Measurements from ENCODE around the gene GPAT2.
"Not testable (repeated sequence)": the region's sequence is repeated elsewhere in the genome, so short reads cannot be mapped to it uniquely, and the experiment has no call there.

GPAT2 gene

DNA sequence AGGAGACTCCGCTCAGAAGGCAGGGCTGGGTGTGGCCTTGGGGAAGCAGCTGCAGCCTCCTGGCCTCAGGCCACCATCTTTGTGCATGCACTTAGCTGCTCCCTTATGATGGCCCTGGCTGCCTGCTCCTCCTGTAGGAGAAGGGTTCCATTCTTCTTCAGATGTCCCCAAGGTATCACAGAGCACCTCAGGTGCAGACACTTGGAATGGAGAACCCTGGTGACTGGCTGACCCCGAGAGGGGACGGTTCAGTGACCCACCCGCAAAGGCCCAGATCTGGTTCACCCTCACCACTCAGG lies 9.6 kb downstream of the GPAT2 start:
- DNase-seq (ENCODE audit: insufficient read length, low spot score) (no peak), FAIRE-seq (no peak)

DNA sequence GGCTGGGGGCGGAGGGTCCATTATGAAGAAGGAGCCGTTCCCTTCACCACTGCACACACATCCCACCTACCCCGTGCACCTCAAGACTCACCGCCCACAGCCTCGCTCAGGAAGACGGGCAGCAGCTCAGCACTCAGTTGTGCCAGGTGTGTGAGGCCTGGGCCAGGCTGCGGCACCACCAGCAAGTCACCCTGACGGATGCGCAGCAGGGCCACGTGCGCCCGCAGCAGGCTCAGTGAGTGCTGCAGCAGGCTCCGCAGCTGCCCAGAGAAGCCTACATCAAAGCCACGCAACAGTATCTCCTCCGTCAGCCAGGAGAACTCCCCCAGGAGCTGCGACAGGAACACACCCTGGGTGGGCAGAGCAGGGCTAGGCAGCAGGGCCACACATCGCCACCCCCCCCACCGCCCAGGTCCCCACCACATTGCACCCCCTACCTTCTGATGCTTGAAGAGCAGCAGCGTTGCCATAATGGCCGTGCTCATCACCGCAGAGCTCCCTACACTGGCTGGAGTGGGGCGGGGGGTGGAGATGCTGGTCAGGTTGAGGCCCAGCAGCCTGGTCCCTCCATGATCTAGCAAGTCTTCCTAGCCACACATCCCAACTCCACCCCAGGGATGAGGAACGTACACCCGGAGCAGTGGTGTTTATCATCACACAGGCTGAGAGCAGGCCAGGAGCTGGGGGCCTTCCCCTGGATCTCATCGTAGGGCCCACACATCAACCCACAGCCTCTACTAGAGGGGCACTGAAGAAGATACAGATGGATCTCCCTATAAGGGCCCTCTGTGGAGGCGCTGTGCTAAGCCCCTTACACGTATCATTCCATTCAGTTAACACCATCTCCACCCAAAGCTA lies 10.2 kb downstream of the GPAT2 start:
- no peak for FAIRE-seq

DNA sequence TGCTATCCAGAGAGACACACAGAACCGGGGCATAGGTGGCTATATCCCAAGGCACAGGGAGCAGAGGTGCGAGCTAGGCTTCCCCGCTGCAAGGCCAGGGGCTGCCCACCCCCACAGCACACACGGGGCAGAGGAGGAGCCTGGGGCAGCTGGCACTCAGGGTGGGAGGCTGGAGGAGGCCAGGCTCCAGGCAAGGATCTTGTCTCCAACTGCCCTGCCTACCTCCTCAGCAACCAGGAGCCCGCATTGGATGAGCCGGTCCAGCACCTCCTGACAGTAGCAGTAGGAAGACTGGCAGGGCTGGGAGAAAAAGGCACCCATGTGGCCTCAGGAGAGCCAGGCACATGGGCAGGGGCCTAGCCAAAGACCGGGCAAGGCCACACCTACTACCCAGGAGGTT lies 11.0 kb downstream of the GPAT2 start:
- peak; percentile 33 for FAIRE-seq
- DNase-seq (ENCODE audit: insufficient read length, low spot score): not testable (repeated sequence)

More for the DNA sequence above, 10.2 kb downstream of the GPAT2 start:
- no peak for DNase-seq (ENCODE audit: insufficient read length, low spot score)

DNA sequence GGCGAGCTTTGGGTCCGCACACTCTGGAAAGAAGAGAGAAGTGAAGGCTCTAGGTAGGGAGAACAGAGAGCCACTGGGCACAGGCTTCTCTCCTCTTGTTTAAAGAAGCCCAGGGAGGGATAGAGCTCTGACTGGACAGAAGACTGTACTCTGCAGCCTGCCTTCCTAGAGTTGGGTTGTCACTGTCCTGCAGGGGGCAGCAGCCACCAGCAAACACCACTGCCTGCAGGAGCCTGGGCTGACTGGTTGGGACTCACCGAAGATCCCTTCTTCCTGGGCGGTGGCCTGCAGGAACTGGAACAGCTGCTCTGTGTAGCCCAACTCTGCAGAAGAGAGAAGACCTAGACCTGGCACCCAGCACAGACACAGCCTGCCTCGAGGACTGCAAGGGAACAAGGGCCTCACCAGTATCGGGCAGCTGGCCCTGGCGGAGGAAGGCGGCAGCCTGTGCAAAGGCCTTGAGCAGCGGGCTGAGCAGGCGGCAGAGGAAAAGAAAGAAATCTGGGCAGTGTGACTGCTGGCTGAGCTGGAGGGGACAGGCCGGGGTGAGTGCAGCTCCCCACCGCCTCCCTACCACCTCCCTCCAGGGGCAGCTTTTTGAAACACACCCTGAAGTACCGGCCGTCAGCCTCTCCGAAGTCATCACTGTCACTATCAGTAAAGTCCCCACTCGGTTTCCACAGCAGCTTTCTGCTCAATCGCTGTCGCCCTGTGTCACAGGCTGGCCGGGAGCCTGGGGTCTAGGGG lies 11.8 kb downstream of the GPAT2 start:
- peak; percentile 80 for FAIRE-seq
- DNase-seq (ENCODE audit: insufficient read length, low spot score): peak; percentile 85

DNA sequence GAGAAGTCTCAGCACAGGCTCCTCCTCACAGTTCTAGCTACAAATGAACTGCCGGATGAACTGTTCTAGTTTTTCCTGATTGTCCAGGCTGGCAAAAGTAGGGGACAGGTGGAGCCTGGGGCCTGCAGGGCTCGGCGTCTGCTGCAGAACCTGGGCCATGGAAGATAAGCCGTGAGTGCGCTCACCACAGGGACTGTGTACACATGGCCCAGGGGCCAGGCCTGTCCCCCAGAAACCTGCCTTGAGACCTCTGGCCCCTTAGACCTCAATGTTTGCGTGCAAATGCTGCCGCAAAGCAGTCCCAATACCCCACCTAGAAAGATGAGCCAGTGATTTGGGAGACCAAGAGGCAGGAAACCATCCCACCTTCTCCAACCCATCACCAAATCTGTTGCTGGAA lies 12.6 kb downstream of the GPAT2 start:
- DNase-seq (ENCODE audit: insufficient read length, low spot score); FAIRE-seq: not testable (repeated sequence)

DNA sequence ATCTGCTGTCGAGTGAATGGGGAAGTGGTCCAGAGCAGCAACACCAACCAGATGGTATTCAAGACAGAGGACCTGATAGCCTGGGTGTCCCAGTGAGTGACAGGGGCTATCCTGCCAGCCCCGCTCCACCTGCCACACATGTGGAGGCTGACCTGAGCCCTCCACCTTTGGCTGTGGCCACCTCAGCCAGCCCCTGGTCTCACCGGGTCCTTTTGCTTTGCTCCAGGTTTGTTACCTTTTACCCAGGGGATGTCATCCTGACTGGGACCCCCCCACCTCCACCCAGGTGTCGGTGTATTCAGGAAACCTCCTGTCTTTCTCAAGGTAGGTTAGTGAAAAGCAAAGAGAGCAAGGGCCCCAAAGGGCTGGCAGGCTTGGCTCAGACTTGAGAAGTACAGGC lies 13.6 kb downstream of the GPAT2 start:
- not testable (repeated sequence) for DNase-seq (ENCODE audit: insufficient read length, low spot score)

DNA sequence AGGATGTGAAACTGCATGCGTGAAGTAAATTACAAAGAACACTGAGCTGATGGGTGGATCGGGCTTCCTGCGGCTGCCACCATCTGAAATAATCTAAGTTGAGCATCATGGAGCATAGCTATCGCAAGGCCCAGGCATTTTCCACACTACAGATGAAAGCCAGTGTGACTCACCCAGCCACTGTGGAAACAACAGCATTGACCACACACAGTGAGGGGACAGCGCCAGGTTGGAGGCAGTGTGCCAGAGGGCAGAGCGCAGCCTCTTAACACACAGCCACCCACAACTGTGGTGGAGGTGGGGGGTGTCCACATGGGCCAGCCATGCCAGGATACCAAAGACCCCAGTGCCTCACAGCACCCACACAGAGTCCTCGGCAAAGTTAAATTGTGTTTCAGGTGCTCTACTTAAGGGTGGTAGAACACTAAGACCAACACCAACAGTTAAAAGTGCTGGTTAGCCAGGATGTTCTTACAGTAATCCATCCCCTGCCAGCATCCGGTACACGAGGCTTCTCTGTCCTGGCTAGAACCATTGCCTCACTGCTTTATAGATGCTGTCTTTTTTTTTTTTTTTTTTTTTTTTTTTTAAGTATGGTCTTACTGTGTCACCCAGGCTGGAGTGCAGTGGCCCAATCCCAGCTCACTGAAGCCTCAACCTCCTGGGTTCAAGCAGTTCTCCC lies 14.7 kb downstream of the GPAT2 start:
- peak; percentile 88 for FAIRE-seq
- DNase-seq (ENCODE audit: insufficient read length, low spot score): not testable (repeated sequence)

More for the DNA sequence above, 13.6 kb downstream of the GPAT2 start:
- not testable (repeated sequence) for FAIRE-seq

DNA sequence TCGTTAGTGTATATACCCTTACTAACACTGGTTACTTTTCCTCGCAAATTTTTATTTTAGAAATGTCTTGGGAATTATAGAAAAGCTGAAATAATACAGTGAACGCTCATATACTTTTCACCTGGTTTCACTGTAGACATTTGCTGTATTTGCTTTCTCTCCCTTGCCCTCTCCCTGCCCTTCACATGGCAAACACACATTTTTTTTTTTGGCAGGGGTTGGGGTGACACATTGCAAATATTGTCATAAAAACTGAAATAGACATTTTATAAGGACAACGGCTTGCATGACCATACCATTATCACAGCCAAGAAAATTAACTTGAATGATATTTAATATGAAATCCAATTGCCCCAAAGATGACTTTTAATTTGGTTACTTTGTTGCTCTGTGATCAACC lies 18.4 kb downstream of the GPAT2 start:
- FAIRE-seq; DNase-seq (ENCODE audit: insufficient read length, low spot score): not testable (repeated sequence)

DNA sequence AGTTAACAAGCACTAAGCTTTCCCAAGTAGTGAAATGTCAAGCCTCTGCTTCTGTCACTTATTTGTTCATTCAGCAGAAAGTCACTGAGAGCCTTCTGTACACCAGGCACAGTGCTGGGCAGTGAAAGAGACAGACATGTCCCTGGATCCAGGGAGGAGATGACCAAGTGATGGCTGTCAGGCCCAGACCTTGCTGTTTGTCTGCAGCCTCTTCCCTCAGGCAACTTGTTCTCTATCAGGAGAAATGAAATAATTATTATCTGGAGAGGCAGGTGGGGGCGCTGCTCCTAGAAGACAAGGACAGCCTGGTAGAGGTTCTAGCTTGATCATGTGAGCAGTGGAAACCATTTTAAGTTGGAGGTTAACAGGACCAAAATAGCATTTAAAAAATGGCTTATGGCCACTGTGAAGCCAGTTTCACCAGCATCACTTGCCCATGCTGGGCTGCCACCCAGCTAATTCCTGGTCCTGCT lies 21.9 kb downstream of the GPAT2 start:
- not testable (repeated sequence) for FAIRE-seq; DNase-seq (ENCODE audit: insufficient read length, low spot score)

DNA sequence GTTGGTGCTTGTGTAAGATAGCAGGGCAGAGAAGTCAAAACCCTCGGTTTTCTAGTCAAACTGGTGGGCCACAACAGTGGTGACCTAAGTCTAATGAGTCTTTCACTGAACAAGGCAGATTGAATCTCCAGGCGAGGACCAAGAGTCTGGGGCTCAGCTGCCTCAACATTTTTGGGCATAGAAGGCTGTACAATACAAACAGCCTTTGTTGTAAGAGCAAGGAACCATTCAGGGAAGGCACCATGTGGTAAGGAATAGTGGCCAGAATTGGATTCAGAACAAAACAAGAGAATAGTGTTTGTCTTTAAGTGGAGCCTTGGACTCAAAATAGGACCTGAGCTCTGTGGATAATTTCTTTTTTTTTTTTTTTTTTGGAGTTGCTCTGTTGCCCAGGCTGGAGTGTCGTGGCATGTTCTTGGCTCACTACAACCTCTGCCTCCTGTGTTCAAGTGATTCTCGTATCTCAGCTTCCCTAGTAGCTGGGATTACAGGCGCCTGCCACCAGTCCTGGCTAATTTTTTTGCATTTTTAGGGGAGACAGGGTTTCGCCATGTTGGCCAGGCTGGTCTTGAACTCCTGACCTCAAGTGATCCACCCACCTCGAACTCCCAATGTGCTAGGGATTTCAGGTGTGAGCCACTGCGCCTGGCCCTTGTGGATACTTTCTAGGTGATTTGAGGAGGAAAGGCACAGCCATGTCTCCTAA lies 22.5 kb downstream of the GPAT2 start:
- FAIRE-seq; DNase-seq (ENCODE audit: insufficient read length, low spot score): not testable (repeated sequence)

DNA sequence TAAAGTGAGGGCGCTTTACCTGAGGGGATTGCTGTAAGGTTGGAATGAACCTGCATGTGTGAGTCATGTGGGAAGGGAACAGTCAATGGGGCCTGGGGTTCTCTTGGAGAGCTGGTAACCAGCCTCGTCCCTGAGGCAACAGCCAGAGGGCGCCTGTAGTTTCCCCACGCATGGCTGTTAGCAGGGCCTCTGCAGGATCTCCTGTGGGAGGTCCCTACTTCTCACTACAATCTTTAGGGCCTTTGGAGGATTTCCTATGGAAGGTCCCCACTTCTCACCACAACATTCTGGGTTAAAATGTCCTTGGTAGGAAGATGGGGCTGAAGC lies 23.6 kb downstream of the GPAT2 start:
- not testable (repeated sequence) for FAIRE-seq; DNase-seq (ENCODE audit: insufficient read length, low spot score)

DNA sequence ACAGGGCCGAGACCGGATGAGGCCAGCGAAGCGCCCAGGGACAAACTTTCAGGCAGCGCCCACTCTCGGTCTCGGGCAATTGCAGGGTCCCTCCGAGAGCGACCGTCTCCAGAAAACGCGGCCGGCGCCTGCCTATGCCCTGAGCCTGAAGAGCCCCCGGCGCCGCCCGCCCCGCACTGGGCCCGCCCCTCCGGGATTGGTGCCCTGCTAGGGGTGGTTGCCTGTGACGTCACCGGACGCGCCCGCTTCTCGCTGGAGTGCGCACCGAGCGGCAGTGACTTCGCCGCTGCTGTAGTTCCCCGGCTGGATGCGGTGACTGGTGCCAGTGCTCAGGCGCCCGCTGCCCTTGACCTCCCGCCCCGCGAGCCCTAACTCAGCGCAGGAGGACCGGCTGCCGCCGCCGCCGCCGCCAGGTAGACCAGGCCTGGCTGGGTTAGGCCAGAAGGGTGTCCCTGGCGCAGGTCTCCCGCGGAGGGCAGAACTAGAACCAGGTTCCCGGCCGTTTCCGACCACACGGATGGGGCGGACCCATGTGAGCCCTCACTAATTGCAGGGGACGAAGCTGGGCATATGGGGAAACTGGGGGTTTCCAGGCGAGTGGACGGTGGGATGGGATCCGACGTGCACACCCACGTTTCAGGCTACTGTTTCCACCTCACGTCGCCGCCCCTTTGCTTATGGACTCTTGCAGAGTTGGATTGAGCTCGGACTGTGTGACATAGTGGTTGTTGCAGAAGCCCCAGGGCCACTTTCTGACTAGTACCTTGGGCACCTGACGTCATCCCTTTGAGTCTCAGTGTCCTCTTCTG lies 24.2 kb downstream of the GPAT2 start:
- FAIRE-seq (peak; percentile 99), DNase-seq (ENCODE audit: insufficient read length, low spot score) (peak; percentile 81)

DNA sequence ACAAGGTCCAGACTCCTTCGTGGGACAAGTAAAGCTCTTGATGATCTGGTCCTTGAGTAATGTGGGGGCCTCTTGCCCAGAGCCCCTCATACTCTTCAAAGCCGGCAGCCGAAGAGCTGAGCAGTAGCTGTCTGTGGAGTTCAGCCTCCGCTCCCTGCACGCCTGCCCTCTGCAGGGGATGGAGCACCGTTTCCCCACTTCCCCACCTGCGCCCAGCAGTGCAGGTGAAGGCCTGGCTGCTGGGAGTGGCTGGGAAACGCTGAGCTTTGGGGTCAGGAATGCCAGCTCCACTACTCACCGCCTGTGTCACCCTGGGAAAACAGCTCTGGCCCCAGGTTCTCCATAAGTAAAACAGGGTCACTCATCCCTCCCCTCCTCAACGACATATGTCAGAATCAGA lies 24.9 kb downstream of the GPAT2 start:
- not testable (repeated sequence) for DNase-seq (ENCODE audit: insufficient read length, low spot score); FAIRE-seq

DNA sequence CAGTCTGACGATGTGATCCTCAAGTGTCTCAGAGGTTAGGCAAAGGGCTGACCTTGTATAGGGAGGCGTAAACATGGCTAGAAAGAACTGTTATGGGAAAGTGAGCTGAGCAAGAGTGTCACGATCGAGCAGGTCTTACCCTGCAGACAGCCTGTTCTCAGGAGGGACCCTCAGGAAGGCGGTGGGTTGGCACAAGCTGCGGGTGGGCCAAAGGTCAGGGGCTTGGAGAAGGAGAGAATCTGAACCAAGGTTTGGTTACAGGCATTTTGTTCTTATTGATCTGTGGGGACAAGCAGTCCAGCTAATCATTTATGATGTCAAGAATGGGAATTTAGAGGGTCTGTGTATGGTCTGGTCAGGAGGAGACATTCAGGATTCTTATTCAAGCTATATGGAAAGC lies 26.7 kb downstream of the GPAT2 start:
- DNase-seq (ENCODE audit: insufficient read length, low spot score); FAIRE-seq: not testable (repeated sequence)

DNA sequence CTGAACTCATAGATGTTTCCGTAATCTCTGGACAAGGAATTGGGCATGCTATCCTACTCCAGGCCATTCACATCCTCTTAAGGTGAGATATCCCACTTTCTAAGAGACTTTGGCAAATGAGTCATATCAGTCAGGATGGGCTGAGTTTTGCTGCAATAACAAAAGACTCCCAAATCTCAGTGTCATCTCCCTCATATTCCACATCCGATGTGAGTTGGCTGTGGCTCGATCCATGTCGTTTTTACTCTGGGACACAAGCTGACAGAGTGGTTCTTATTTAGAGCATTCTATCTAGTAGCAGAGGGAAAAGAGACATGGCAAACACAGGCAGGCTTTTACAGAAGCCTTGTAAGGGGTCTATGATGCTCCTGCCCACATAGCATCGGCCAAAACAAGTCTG lies 28.5 kb downstream of the GPAT2 start:
- not testable (repeated sequence) for DNase-seq (ENCODE audit: insufficient read length, low spot score); FAIRE-seq

DNA sequence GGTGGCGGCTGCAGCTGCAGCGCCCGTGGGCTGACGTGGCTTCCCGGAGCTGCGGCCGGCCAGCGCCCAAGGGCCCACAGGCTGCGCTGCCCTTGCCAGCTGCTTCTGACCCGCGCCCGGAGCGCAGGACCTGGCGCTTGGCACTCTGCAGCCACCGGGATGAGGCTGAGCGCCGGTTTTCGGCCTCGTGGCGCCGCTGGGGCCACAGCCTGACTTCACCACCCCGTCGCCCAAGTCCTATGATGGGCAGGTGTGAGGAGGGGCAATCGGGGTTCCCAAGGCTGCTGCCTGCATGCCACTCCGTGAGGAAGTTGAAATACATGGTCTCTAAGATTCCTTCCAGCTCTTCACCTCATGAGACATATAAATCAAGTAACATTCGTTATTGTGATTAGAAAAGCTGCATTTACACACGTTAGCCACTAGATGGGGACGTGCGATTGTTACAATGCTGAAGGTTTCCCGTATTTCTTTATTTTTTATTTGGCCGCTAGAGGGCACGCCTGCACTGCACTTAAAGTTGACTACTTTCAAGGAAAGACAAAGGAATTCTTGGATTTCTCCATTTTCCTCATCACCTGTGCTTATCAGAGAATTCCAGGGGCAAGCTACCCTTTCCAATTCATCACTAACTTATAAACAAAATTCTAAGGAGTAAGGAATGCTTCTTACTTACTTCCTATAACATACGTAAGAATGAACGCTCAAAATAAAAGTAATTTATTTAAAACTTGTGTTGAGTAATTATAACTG lies 42.0 kb downstream of the GPAT2 start:
- peak; percentile 57 for DNase-seq (ENCODE audit: insufficient read length, low spot score)
- not testable (repeated sequence) for FAIRE-seq

DNA sequence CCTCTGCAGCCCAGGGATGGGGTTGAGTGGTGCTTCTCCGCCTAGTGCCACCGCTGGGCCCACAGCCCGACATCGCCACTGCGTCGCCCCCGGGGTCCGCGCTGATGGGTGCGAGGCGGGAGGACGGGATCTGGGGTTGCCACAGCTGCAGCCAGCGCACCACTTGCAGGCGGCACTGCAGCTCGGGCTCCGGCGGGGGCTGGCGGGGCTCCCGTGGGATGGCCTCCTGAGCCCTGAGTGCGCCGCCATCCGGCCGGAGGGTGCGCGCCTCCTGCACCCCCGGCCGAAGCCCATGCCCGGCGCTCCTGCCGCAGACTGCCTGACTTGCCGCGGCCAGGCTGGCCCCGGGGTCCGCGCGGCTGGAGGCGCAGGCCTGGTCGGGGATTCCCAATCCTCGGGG lies 42.6 kb downstream of the GPAT2 start:
- FAIRE-seq: not testable (repeated sequence)

DNA sequence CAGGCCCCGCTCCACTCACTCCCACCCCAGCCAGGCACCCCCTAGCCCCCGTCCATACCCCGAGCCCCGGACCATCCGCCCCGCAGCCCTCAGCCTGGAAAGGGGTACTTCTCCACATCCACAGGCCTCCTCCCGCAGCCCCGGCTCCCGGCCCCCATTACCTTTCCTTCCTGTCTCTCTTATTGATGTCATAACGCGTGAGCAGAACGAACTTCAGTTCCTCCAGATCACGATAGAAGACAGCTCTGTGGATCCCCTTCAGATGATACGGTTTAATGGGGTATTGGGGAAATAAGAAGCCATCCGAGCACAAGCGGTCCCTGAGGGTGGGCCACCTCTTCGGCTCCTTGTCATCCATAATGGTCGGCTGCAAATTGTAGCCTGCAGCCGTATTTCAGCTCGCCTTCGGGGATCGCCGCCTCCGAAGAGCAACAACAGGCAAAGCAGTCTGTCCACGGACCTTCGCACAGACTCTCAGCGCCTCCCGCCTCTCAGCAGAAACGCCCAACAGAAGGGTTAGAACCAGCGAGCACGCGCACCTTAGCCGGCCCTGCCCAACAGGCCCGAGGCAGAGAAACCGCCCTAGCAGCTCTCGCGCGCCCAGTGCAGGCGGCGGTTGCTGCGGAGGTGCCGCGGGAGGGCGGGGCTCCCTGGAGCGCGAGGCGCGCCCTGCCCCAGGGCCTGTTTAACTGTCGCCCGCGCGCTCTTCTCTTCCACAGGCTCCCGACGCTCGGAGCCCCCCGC lies 43.2 kb downstream of the GPAT2 start, which contains the start of gene ANKRD36C:
Gene ANKRD36C, minus strand, starts transcription at position 474 of the 744 bp plus-strand sequence. Its CDS starts 116 bp downstream, at position 358.
- not testable (repeated sequence) for FAIRE-seq
- peak; percentile 10 for DNase-seq (ENCODE audit: insufficient read length, low spot score)

More for the DNA sequence above, 42.6 kb downstream of the GPAT2 start:
- DNase-seq (ENCODE audit: insufficient read length, low spot score): not testable (repeated sequence)
